ENCODE measurements around the gene YIPF2.

DNA sequence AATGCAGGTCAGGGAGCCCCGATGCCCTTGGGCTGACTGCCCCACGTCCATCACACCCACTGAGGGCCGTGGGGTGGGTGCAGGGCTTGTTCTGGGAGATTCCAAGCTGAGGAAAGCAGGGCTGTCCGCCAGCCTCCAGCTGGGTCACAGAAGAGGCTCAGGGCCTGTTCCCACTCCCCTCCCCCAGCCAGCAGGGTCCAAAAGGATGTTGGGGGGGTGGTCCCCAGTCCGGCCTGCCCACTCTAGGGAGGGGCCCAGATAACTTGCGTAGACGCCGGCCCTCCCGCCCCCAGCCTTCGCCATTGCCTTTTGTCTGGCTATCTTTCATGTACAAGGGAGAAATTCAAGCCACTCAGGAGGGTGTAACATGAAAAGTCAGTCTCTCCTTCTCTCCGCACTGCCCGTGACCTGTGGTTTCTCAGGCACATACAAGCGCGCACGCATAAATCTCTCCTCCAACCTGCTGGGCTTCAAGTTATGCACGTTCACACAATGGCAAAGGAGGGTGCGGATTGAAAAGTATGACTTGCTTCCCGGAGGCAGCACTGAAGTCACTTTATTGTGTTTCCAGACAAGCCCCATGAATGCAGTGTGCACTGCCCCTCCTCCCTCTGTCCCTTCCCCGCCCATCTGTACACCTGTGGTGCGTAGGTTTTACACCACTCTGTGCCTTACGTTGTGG is 36.9 kb downstream of the YIPF2 start:
- no peak for TF ChIP-seq POLR2A (IDR thresholded peaks at IDR 0.05)
- TF ChIP-seq, protein P1, sequence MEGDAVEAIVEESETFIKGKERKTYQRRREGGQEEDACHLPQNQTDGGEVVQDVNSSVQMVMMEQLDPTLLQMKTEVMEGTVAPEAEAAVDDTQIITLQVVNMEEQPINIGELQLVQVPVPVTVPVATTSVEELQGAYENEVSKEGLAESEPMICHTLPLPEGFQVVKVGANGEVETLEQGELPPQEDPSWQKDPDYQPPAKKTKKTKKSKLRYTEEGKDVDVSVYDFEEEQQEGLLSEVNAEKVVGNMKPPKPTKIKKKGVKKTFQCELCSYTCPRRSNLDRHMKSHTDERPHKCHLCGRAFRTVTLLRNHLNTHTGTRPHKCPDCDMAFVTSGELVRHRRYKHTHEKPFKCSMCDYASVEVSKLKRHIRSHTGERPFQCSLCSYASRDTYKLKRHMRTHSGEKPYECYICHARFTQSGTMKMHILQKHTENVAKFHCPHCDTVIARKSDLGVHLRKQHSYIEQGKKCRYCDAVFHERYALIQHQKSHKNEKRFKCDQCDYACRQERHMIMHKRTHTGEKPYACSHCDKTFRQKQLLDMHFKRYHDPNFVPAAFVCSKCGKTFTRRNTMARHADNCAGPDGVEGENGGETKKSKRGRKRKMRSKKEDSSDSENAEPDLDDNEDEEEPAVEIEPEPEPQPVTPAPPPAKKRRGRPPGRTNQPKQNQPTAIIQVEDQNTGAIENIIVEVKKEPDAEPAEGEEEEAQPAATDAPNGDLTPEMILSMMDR (IDR thresholded peaks at IDR 0.05): no peak

Measured in testis (tissue), 2 donors.